ENCODE data around the gene SLC27A6. TPM values are rescaled to one million over a fixed set of nuclear protein-coding genes. Genes with fewer than 3 reads are reported as not detected.

SLC27A6 gene
- total RNA-seq, 4 donors from 2014 or later = 22.5 to 77.1 (median 48.9) TPM

DNA sequence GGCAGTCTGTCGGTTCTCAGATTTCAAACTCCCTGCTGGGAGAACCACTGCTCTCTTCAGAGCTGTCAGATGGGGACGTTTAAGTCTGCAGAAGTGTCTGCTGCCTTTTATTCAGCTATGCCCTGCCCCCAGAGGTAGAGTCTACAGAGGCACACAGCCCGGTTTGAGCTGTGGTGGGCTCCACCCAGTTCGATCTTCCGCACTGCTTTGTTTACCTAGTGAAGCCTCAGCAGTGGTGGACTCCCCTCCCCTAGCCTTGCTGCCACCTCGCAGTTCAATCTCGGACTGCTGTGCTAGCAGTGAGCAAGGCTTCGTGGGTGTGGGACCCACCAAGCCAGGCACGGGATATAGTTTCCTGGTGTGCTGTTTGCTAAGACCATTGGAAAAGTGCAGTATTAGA is 8.0 kb downstream of the SLC27A6 start:
- WGBS = 68% methylated on average over 5 of the region's 9 CpGs

DNA sequence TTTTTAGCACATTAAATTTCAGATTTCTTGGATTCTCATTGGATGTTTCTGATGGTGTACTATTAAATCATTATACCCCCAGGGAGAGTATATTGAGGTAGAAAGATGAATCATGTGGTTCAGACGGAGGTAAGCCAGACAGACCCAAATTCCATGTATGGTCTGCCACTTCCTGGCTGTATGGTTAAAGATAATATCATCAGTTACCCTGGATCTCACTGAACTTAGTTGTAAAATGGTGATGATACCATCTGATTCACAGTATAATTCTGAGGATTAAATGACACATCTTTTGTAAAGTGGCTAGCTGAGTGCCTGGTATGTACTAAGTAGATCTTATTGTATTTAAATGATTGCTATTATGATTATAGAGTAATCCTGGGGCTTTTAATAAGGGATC is 9.3 kb downstream of the SLC27A6 start:
- no peak for TF ChIP-seq POLR2A (IDR thresholded peaks at IDR 0.05; ENCODE audit: low read depth)
- TF ChIP-seq, protein P1, sequence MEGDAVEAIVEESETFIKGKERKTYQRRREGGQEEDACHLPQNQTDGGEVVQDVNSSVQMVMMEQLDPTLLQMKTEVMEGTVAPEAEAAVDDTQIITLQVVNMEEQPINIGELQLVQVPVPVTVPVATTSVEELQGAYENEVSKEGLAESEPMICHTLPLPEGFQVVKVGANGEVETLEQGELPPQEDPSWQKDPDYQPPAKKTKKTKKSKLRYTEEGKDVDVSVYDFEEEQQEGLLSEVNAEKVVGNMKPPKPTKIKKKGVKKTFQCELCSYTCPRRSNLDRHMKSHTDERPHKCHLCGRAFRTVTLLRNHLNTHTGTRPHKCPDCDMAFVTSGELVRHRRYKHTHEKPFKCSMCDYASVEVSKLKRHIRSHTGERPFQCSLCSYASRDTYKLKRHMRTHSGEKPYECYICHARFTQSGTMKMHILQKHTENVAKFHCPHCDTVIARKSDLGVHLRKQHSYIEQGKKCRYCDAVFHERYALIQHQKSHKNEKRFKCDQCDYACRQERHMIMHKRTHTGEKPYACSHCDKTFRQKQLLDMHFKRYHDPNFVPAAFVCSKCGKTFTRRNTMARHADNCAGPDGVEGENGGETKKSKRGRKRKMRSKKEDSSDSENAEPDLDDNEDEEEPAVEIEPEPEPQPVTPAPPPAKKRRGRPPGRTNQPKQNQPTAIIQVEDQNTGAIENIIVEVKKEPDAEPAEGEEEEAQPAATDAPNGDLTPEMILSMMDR (IDR thresholded peaks at IDR 0.05) = no peak
- TF ChIP-seq POLR2AphosphoS5 (IDR thresholded peaks at IDR 0.05) = no peak
- no peak for TF ChIP-seq EP300 (IDR thresholded peaks at IDR 0.05)
- intact Hi-C loops (cut with DNase I) = no loop called here
- WGBS = 42% methylated on average over 1 of the region's 1 CpG

More for the DNA sequence above, 8.0 kb downstream of the SLC27A6 start:
- TF ChIP-seq EP300 (IDR thresholded peaks at IDR 0.05) = no peak
- TF ChIP-seq POLR2A (IDR thresholded peaks at IDR 0.05; ENCODE audit: low read depth) = no peak
- TF ChIP-seq, protein P1 (IDR thresholded peaks at IDR 0.05) = no peak
- TF ChIP-seq POLR2AphosphoS5 (IDR thresholded peaks at IDR 0.05) = no peak
- intact Hi-C loops (cut with DNase I) = no loop called here
- no peaks in the 10 kb centered on the region for H3K27me3 ChIP-seq
- peaks cover 0 to 15% (median 3%) of the 10 kb centered on the region in 4 donors for H3K4me1 ChIP-seq
- DNase-seq (ENCODE audit: extremely low spot score) = no peak
- H3K4me3 ChIP-seq = no peak overlapping the region
- H3K27ac ChIP-seq (replicated peaks in 1 of 4) = no peak overlapping the region
- no peaks in the 10 kb centered on the region for H3K9me3 ChIP-seq
- no peaks in the 10 kb centered on the region for H3K36me3 ChIP-seq

DNA sequence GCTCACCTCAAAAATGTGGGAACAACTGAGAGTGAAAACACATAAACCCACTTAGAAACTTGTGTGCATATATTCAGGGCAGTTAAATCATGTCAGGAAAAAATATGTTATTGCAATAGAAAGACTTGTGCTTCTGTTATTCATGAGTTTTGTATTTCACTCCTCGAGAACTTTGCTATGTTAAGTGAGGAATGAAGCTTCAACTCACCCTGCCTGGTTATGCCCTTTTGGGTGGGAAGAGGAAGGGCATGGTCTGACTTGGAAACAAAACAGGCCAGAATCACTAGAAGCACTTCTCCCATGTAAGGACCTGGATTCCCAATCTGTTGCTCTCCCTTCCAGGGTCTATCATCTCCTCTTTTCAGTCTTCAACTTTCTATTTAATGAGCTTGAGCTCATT is 14.5 kb downstream of the SLC27A6 start:
- intact Hi-C loops (cut with DNase I) = no loop called here
- no peaks in the 10 kb centered on the region for H3K9me3 ChIP-seq
- 63% methylated on average over 1 of the region's 1 CpG for WGBS
- H3K4me3 ChIP-seq = no peak overlapping the region
- no peak for DNase-seq (ENCODE audit: extremely low spot score)
- H3K36me3 ChIP-seq = no peaks in the 10 kb centered on the region
- TF ChIP-seq POLR2A (IDR thresholded peaks at IDR 0.05; ENCODE audit: low read depth) (no peak), EP300 (IDR thresholded peaks at IDR 0.05) (no peak)
- no peak overlapping the region for H3K27ac ChIP-seq (replicated peaks in 1 of 4)
- H3K4me1 ChIP-seq = peaks cover 0 to 14% (median 0%) of the 10 kb centered on the region in 4 donors
- H3K27me3 ChIP-seq = no peaks in the 10 kb centered on the region

More for the DNA sequence above, 9.3 kb downstream of the SLC27A6 start:
- H3K27me3 ChIP-seq = no peaks in the 10 kb centered on the region
- no peak overlapping the region for H3K4me3 ChIP-seq
- H3K4me1 ChIP-seq = peaks cover 0 to 15% (median 3%) of the 10 kb centered on the region in 4 donors
- no peaks in the 10 kb centered on the region for H3K9me3 ChIP-seq
- no peak overlapping the region for H3K27ac ChIP-seq (replicated peaks in 1 of 4)
- no peaks in the 10 kb centered on the region for H3K36me3 ChIP-seq
- no peak for DNase-seq (ENCODE audit: extremely low spot score)

GRCh38 chr5:128980917-128981316 is 15.6 kb downstream of the SLC27A6 start:
- no peak overlapping the region for H3K27ac ChIP-seq (replicated peaks in 1 of 4)
- H3K36me3 ChIP-seq = no peaks in the 10 kb centered on the region
- intact Hi-C loops (cut with DNase I) = no loop called here
- no peak for DNase-seq (ENCODE audit: extremely low spot score)
- H3K4me1 ChIP-seq = peaks cover 0 to 15% (median 0%) of the 10 kb centered on the region in 4 donors
- WGBS = 79% methylated on average over 3 of the region's 3 CpGs
- TF ChIP-seq EP300 (IDR thresholded peaks at IDR 0.05) (no peak), POLR2AphosphoS5 (IDR thresholded peaks at IDR 0.05) (no peak), POLR2A (IDR thresholded peaks at IDR 0.05; ENCODE audit: low read depth) (no peak)
- TF ChIP-seq, protein P1 (IDR thresholded peaks at IDR 0.05) = no peak
- no peak overlapping the region for H3K4me3 ChIP-seq
- H3K27me3 ChIP-seq = no peaks in the 10 kb centered on the region
- no peaks in the 10 kb centered on the region for H3K9me3 ChIP-seq

DNA sequence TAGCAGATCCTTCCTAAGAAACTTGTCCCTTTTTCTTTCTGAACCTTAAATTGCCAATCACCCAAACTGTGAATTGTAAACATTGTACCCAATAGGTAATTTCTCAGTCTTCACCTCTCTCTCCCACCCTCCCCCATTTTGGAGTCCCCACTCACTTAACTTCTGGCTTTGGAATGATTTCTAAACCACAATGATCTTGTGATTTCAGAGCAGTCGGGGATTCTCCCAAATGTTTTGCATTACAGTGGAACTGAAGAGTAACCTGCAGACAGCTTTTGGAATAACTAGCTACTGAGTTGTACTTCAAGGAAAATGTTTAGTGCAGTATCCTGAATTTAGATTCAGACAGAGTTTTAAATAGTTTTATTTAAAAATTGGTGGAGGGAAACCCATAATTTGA is 19.2 kb downstream of the SLC27A6 start:
- no peak for DNase-seq (ENCODE audit: extremely low spot score)
- no peaks in the 10 kb centered on the region for H3K36me3 ChIP-seq
- H3K4me3 ChIP-seq = no peak overlapping the region
- TF ChIP-seq, protein P1 (IDR thresholded peaks at IDR 0.05) = no peak
- TF ChIP-seq POLR2A (IDR thresholded peaks at IDR 0.05; ENCODE audit: low read depth) = no peak
- no peak overlapping the region for H3K27ac ChIP-seq (replicated peaks in 1 of 4)
- intact Hi-C loops (cut with DNase I) = no loop called here
- 36% methylated on average over 1 of the region's 1 CpG for WGBS
- H3K27me3 ChIP-seq = no peaks in the 10 kb centered on the region
- H3K4me1 ChIP-seq = peaks cover 0 to 31% (median 10%) of the 10 kb centered on the region in 4 donors
- no peaks in the 10 kb centered on the region for H3K9me3 ChIP-seq
